SH-SY5Y (cell line): Measurements from ENCODE around the gene NPTX1.

Experiments used
- GATA2 ChIP-seq: IDR thresholded peaks from 2 replicates; pipeline ENCODE4 v1.6.1; 2011; ENCODE audit warnings: mild to moderate bottlenecking, low read depth, low read length
- GATA3 ChIP-seq: IDR thresholded peaks from 2 replicates; pipeline ENCODE4 v1.6.1; 2011; ENCODE audit warnings: low read depth, mild to moderate bottlenecking, low read length, moderate library complexity

GRCh38 chr17:80430446-80431245 is 45.8 kb downstream of the NPTX1 start:
- TF ChIP-seq GATA3 (no peak), GATA2 (no peak)
